K562 (cell line): ENCODE data around the gene RGS17. TPM values are rescaled to one million over a fixed set of nuclear protein-coding genes. Genes with fewer than 3 reads are reported as not detected.

Experiments
- CBFA2T3 ChIP-seq: fragments of 450-650 bp; IDR thresholded peaks from 2 replicates; pipeline ENCODE4 v1.6.1; 2017
- DACH1 ChIP-seq: fragments of 450-650 bp; IDR thresholded peaks from 2 replicates; pipeline ENCODE4 v1.6.1; 2018; ENCODE audit not compliant: partially characterized antibody
- FOXJ2 ChIP-seq: fragments of 200-800 bp; sonication (Bioruptor generic); IDR thresholded peaks from 2 replicates; pipeline ENCODE4 v1.6.1; 2016; ENCODE audit warnings: missing genetic modification characterization, missing compliant biosample characterization
- GABPA ChIP-seq: fragments of 200-800 bp; sonication (Bioruptor generic); conservative IDR thresholded peaks from 2 replicates; pipeline ENCODE4 v1.6.1; 2016; ENCODE audit warnings: low read depth, missing genetic modification characterization, missing compliant biosample characterization
- HCFC1 ChIP-seq: IDR thresholded peaks from 2 replicates; pipeline ENCODE4 v1.6.1; 2012; ENCODE audit warnings: low read depth, low read length, improper control_type of control experiment
- HDAC3 ChIP-seq: fragments of 450-650 bp; IDR thresholded peaks from 2 replicates; pipeline ENCODE4 v1.6.1; 2018; ENCODE audit warnings: borderline replicate concordance, mild to moderate bottlenecking, moderate library complexity; ENCODE audit not compliant: partially characterized antibody
- HIVEP1 ChIP-seq: fragments of 250-450 bp; sonication (Bioruptor Pico); IDR thresholded peaks from 2 replicates; pipeline ENCODE4 v1.4.0; 2020; ENCODE audit warnings: mild to moderate bottlenecking
- KLF13 ChIP-seq: fragments of 450-650 bp; IDR thresholded peaks from 2 replicates; pipeline ENCODE4 v1.6.1; 2016; ENCODE audit warnings: missing genetic modification characterization, low read depth, mild to moderate bottlenecking, missing compliant biosample characterization, moderate library complexity, borderline replicate concordance
- MBD2 ChIP-seq: sonication (generic); IDR thresholded peaks from 2 replicates; pipeline ENCODE4 v1.6.1; 2016; ENCODE audit warnings: low read depth, borderline replicate concordance
- MEF2D ChIP-seq: conservative IDR thresholded peaks from 2 replicates; pipeline ENCODE4 v1.6.1; 2016; ENCODE audit warnings: low read depth, missing genetic modification characterization, missing compliant biosample characterization
- NFXL1 ChIP-seq: fragments of 450-650 bp; formaldehyde crosslinking; IDR thresholded peaks from 2 replicates; pipeline ENCODE4 v1.4.0; 2021; ENCODE audit warnings: mild to moderate bottlenecking
- RFX7 ChIP-seq: fragments of 250-450 bp; sonication (Bioruptor Pico); IDR thresholded peaks from 2 replicates; pipeline ENCODE4 v1.5.1; 2021; ENCODE audit warnings: mild to moderate bottlenecking
- SMAD3 ChIP-seq: fragments of 450-650 bp; formaldehyde crosslinking; conservative IDR thresholded peaks from 2 replicates; pipeline ENCODE4 v1.4.0; 2020; ENCODE audit warnings: mild to moderate bottlenecking
- SRSF1 ChIP-seq: fragments of 200-400 bp; formaldehyde crosslinking; IDR thresholded peaks from 2 replicates; pipeline ENCODE4 v1.6.1; 2017; ENCODE audit warnings: mild to moderate bottlenecking, low read depth, low read length, moderate library complexity
- STAG1 ChIP-seq: sonication (generic); formaldehyde crosslinking; IDR thresholded peaks from 2 replicates; pipeline ENCODE4 v1.5.0; 2020; ENCODE audit warnings: missing genetic modification reagents, borderline replicate concordance
- SUPT5H ChIP-seq: fragments of 450-650 bp; IDR thresholded peaks from 2 replicates; pipeline ENCODE4 v1.6.1; 2016
- TRIM24 ChIP-seq, 2 experiments: fragments of 450-650 bp; IDR thresholded peaks; 2 replicates each; pipeline ENCODE4 v1.6.1; 2016
- ZBTB8A ChIP-seq: fragments of 450-650 bp; IDR thresholded peaks from 2 replicates; pipeline ENCODE4 v1.6.1; 2018; ENCODE audit warnings: mild to moderate bottlenecking, moderate library complexity; ENCODE audit not compliant: partially characterized antibody
- ZEB2 ChIP-seq: fragments of 450-650 bp; IDR thresholded peaks from 2 replicates; pipeline ENCODE4 v1.6.1; 2016
- ZNF133 ChIP-seq: fragments of 250-450 bp; sonication (Bioruptor Pico); IDR thresholded peaks from 2 replicates; pipeline ENCODE4 v1.4.0; 2020; ENCODE audit warnings: mild to moderate bottlenecking
- ZNF175 ChIP-seq: fragments of 200-800 bp; sonication (Bioruptor generic); IDR thresholded peaks from 2 replicates; pipeline ENCODE4 v1.6.1; 2016; ENCODE audit warnings: low read depth, mild to moderate bottlenecking, missing genetic modification characterization, missing compliant biosample characterization
- ZNF232 ChIP-seq: sonication (generic); formaldehyde crosslinking; IDR thresholded peaks from 2 replicates; pipeline ENCODE4 v1.8.0; 2022; ENCODE audit warnings: mild to moderate bottlenecking, missing genetic modification reagents
- ZNF778 ChIP-seq: fragments of 450-650 bp; formaldehyde crosslinking; IDR thresholded peaks from 2 replicates; pipeline ENCODE4 v1.4.0; 2020; ENCODE audit warnings: mild to moderate bottlenecking, moderate library complexity
- ZNF79 ChIP-seq: fragments of 250-450 bp; sonication (Bioruptor Pico); IDR thresholded peaks from 2 replicates; pipeline ENCODE4 v1.4.0; 2020; ENCODE audit warnings: low read depth, mild to moderate bottlenecking, moderate library complexity
- polyA plus RNA-seq, 8 experiments: library from polyadenylated mRNA; depleted of rRNA in 4 of 8; stranded (reverse) in 5 of 8; unstranded in 3 of 8; fragments of >200 nt; fragmentation: Nextera tagmentation in 2 of 8; fragmentation: Illumina TruSeq in 1 of 8; extraction: Ambion mirVana in 2 of 8; extraction: Trizol in 1 of 8; gene quantifications; 2 replicates each; pipeline versions ENCODE4 v1.2.1 to v1.2.3, GENCODE V29; 2011 to 2014; ENCODE audit warnings: inconsistent platforms in 1 of 8, missing spikeins in 1 of 8
- total RNA-seq, 7 experiments: library from RNA; depleted of rRNA in 6 of 7; stranded (reverse); fragments of >200 nt in 6 of 7; fragmentation: Illumina TruSeq in 2 of 7; extraction: Trizol in 2 of 7; gene quantifications; 2 replicates each; pipeline versions ENCODE4 v1.2.1 to v1.2.3, GENCODE V29; 2011 to 2021; ENCODE audit warnings: low replicate concordance in 1 of 7
- TF ChIP-seq, protein P1 (sequence below), 2 experiments: fragments of 450-650 bp; IDR thresholded peaks; 2 replicates each; pipeline ENCODE4 v1.6.1; 2018; ENCODE audit warnings: mild to moderate bottlenecking in 2 of 2, low read depth in 1 of 2; ENCODE audit not compliant: partially characterized antibody in 2 of 2
- TF ChIP-seq, protein P2 (sequence below): sonication (generic); formaldehyde crosslinking; IDR thresholded peaks from 2 replicates; pipeline ENCODE4 v1.5.0; 2020; ENCODE audit warnings: missing genetic modification reagents

Gene RGS17
- total and polyA plus RNA-seq, 9 of the 15 experiments (the other 6 are each of a cell fraction or from before 2014, with no cell fraction given), result 0.01 to 0.14 (median 0.08) TPM; not detected in 6

DNA sequence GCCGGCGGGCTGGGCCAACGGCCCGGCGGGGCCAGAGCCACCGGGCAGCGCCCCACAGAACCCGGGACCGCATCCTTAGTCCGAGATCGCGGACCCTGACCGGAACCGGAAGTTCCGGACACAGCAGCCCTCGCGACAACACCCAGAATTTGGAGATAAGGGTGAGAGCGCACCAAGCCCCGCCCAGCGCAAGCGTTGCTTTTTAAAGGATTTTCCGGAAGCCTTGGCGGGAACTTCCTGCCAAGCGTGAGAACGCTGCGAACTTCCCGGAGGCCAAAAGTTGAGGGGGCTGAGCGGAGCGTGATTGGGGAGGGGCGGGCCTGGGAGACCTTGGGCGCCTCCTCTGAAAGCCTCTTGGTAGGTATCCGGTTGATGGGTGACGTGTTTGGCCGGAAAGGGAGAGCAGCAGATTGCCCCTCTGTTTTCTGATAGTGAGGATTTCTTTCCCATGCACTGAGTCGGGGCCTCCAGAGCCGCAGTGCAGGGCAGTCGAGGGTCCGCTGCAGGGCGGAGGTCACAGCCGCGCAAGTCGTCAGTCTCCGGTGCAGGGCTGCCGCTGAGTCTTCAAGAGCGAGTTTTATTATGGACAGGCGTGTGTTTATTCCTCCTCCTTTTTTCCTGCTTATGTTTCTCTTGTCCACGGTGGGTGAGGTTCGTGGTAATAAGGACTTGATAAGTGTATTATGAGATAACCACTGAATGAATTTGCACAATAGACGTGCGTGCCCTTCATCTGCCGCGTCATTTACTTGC, 128.3 kb downstream of the RGS17 start, which contains the start of gene MTRF1L (continued):
- TF ChIP-seq ZNF175 (CRISPR knock-in tag) (no peak), ZBTB8A (no peak), HCFC1 (peak; percentile 62), GABPA (tag) (peak; percentile 96), FOXJ2 (tag) (no peak), ZNF778 (no peak), TRIM24 (IDR thresholded peaks at IDR 0.05) (peak in 1 of 2 experiments; percentile 45; a peak in 1 of 4 replicates), HDAC3 (no peak), ZNF133 (CRISPR knock-in tag) (0 out of 2 replicates have a peak, but pooled peaks have one; percentile 21), CBFA2T3 (0 out of 2 replicates have a peak, but pooled peaks have one; percentile 6), NFXL1 (no peak), MEF2D (0 out of 2 replicates have a peak, but pooled peaks have one; percentile 32), RFX7 (CRISPR knock-in tag) (no peak), STAG1 (CRISPR knock-in tag) (no peak), KLF13 (tag) (no peak), DACH1 (no peak), ZEB2 (no peak), SUPT5H (peak; percentile 86), ZNF79 (CRISPR knock-in tag) (peak; percentile 10; the same call in 1 of the 2 replicates), SRSF1 (no peak), ZNF232 (CRISPR knock-in tag) (no peak), MBD2 (0 out of 2 replicates have a peak, but pooled peaks have one; percentile 14), SMAD3 (CRISPR knock-in tag) (no peak; the same call in 1 of the 2 replicates), HIVEP1 (CRISPR knock-in tag) (no peak)
- TF ChIP-seq, protein P1, sequence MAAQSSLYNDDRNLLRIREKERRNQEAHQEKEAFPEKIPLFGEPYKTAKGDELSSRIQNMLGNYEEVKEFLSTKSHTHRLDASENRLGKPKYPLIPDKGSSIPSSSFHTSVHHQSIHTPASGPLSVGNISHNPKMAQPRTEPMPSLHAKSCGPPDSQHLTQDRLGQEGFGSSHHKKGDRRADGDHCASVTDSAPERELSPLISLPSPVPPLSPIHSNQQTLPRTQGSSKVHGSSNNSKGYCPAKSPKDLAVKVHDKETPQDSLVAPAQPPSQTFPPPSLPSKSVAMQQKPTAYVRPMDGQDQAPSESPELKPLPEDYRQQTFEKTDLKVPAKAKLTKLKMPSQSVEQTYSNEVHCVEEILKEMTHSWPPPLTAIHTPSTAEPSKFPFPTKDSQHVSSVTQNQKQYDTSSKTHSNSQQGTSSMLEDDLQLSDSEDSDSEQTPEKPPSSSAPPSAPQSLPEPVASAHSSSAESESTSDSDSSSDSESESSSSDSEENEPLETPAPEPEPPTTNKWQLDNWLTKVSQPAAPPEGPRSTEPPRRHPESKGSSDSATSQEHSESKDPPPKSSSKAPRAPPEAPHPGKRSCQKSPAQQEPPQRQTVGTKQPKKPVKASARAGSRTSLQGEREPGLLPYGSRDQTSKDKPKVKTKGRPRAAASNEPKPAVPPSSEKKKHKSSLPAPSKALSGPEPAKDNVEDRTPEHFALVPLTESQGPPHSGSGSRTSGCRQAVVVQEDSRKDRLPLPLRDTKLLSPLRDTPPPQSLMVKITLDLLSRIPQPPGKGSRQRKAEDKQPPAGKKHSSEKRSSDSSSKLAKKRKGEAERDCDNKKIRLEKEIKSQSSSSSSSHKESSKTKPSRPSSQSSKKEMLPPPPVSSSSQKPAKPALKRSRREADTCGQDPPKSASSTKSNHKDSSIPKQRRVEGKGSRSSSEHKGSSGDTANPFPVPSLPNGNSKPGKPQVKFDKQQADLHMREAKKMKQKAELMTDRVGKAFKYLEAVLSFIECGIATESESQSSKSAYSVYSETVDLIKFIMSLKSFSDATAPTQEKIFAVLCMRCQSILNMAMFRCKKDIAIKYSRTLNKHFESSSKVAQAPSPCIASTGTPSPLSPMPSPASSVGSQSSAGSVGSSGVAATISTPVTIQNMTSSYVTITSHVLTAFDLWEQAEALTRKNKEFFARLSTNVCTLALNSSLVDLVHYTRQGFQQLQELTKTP (IDR thresholded peaks at IDR 0.05; ENCODE audit: low read depth in 1 of 2, partially characterized antibody in 2 of 2), result peak in 1 of 2 experiments; percentile 54
- TF ChIP-seq, protein P2, sequence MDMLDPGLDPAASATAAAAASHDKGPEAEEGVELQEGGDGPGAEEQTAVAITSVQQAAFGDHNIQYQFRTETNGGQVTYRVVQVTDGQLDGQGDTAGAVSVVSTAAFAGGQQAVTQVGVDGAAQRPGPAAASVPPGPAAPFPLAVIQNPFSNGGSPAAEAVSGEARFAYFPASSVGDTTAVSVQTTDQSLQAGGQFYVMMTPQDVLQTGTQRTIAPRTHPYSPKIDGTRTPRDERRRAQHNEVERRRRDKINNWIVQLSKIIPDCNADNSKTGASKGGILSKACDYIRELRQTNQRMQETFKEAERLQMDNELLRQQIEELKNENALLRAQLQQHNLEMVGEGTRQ (CRISPR knock-in tag), result no peak
